K562 (cell line): ENCODE measurements around the gene CLIC1. TPM values are rescaled to one million over a fixed set of nuclear protein-coding genes. Genes with fewer than 3 reads are reported as not detected.

Source experiments
- ATAC-seq: fragments of 200-7000 bp; cut with Tn5 transposase; 3 replicates; pipeline ENCODE4 v1.9.1; 2020; ENCODE audit warnings: moderate library complexity
- BruUV-seq: library from RNA; stranded (reverse); fragments of 400-500 nt; replicated peaks from 2 replicates; lab custom pipeline; 2021; lab: Mats Ljungman, UMichigan
- CTCF ChIA-PET: fragments of 300-600 bp; formaldehyde crosslinking; extraction: SDS; loops from one replicate; lab custom pipeline; 2021; ENCODE audit warnings: low intra/inter-chr PET ratio; lab: Yijun Ruan, JAX
- POLR2A ChIA-PET: fragments of 300-600, 350-650 bp; sonication (Branson Sonifier 250); formaldehyde crosslinking; extraction: SDS; loops from one replicate; lab custom pipeline; 2021; ENCODE audit warnings: antibody characterized with exemption, inconsistent platforms; lab: Yijun Ruan, JAX
- DNase-seq, 4 experiments: peaks; one replicate each; pipeline versions ENCODE4 v3.0.0 to v3.0.0-alpha.2; 2011 to 2018; ENCODE audit warnings: low spot score in 3 of 4, mixed read lengths in 3 of 4; ENCODE audit errors: extremely low read depth in 1 of 4
- FAIRE-seq: peaks from 2 replicates; lab custom pipeline; 2011; peaks lifted over from hg19 to GRCh38; lab: Jason Lieb, UNC
- H2AFZ ChIP-seq: 2 replicates; pipeline ENCODE4 v1.6.0; 2011; ENCODE audit warnings: low read depth, low read length, control low read depth, inconsistent platforms
- H3K27ac ChIP-seq: fragments of 200-600 bp; 3 replicates; pipeline ENCODE4 v1.8.0; 2011; ENCODE audit warnings: low read depth, mild to moderate bottlenecking, control low read depth, inconsistent platforms, low read length, moderate library complexity, mixed read lengths; ENCODE audit errors: extremely low read depth
- H3K27me3 ChIP-seq, 2 experiments: fragments of 300-600 bp in 1 of 2; 2 replicates in 1 of 2; 3 replicates in 1 of 2; pipeline versions ENCODE4 v1.6.0 to v1.8.0; 2011; ENCODE audit warnings: inconsistent platforms in 2 of 2, low read length in 2 of 2, mild to moderate bottlenecking in 1 of 2, mixed read lengths in 1 of 2, moderate library complexity in 1 of 2; ENCODE audit not compliant: control insufficient read depth in 2 of 2, insufficient read depth in 2 of 2
- H3K36me3 ChIP-seq: fragments of 300-600 bp; 3 replicates; pipeline ENCODE4 v1.8.0; 2011; ENCODE audit warnings: mild to moderate bottlenecking, low read length, inconsistent platforms; ENCODE audit not compliant: control insufficient read depth, insufficient read depth
- H3K4me1 ChIP-seq, 2 experiments: fragments of 200-600 bp in 1 of 2; replicated peaks in 1 of 2; 2 replicates in 1 of 2; 3 replicates in 1 of 2; pipeline versions ENCODE4 v1.5.1 to v1.8.0; 2011; ENCODE audit warnings: inconsistent platforms in 2 of 2, low read length in 2 of 2, mild to moderate bottlenecking in 1 of 2, mixed read lengths in 1 of 2, moderate library complexity in 1 of 2; ENCODE audit not compliant: control insufficient read depth in 2 of 2, insufficient read depth in 2 of 2
- H3K4me2 ChIP-seq: 2 replicates; pipeline ENCODE4 v1.6.1; 2011; ENCODE audit warnings: low read length, control low read depth, inconsistent platforms, mixed read lengths; ENCODE audit not compliant: insufficient read depth
- H3K4me3 ChIP-seq: fragments of 200-600 bp; sonication (generic), shearing (Covaris generic); 2 replicates; pipeline ENCODE4 v1.5.1; 2016; ENCODE audit warnings: control low read depth, inconsistent platforms
- H3K79me2 ChIP-seq: fragments of 200-600 bp; 3 replicates; pipeline ENCODE4 v1.8.0; 2011; ENCODE audit warnings: low read length, inconsistent platforms; ENCODE audit not compliant: control insufficient read depth, insufficient read depth
- H3K9ac ChIP-seq, 2 experiments: 2 replicates each; pipeline versions ENCODE4 v1.6.0 to v1.6.1; 2011; ENCODE audit warnings: low read depth in 2 of 2, low read length in 2 of 2, control low read depth in 1 of 2, inconsistent platforms in 1 of 2, mild to moderate bottlenecking in 1 of 2, mixed read lengths in 1 of 2; ENCODE audit not compliant: insufficient read depth in 1 of 2
- H3K9me1 ChIP-seq: one replicate; pipeline ENCODE4 v1.6.0; 2011; ENCODE audit warnings: inconsistent platforms, mild to moderate bottlenecking, low read length, moderate library complexity; ENCODE audit not compliant: control insufficient read depth, insufficient read depth
- H3K9me3 ChIP-seq: replicated peaks from 2 replicates; pipeline ENCODE4 v1.5.1; 2011; ENCODE audit warnings: low read depth, low read length, inconsistent platforms; ENCODE audit not compliant: control insufficient read depth, insufficient read depth
- H4K20me1 ChIP-seq: replicated peaks from 2 replicates; pipeline ENCODE4 v1.6.1; 2011; ENCODE audit warnings: low read length, inconsistent platforms, mixed read lengths; ENCODE audit not compliant: control insufficient read depth, insufficient read depth
- CSDE1 ChIP-seq, 2 experiments: fragments of 450-650 bp; IDR thresholded peaks; 2 replicates each; pipeline ENCODE4 v1.6.1; 2016; ENCODE audit warnings: mild to moderate bottlenecking in 1 of 2
- GABPB1 ChIP-seq: sonication (generic); formaldehyde crosslinking; IDR thresholded peaks from 2 replicates; pipeline ENCODE4 v1.8.0; 2022; ENCODE audit warnings: mild to moderate bottlenecking, missing genetic modification reagents
- GTF2A2 ChIP-seq: IDR thresholded peaks from 2 replicates; pipeline ENCODE4 v1.6.1; 2016; ENCODE audit warnings: mild to moderate bottlenecking, missing genetic modification characterization, missing compliant biosample characterization
- GTF2F1 ChIP-seq: IDR thresholded peaks from 2 replicates; pipeline ENCODE4 v1.6.1; 2011; ENCODE audit warnings: low read depth, low read length, improper control_type of control experiment
- HDGF ChIP-seq: fragments of 450-650 bp; IDR thresholded peaks from 2 replicates; pipeline ENCODE4 v1.6.1; 2016
- IRF2 ChIP-seq: sonication (generic); formaldehyde crosslinking; IDR thresholded peaks from 2 replicates; pipeline ENCODE4 v1.8.1; 2022; ENCODE audit warnings: mild to moderate bottlenecking, missing genetic modification reagents
- LCOR ChIP-seq: sonication (generic); formaldehyde crosslinking; IDR thresholded peaks from 2 replicates; pipeline ENCODE4 v1.8.0; 2022; ENCODE audit warnings: mild to moderate bottlenecking, missing genetic modification reagents
- POLR2B ChIP-seq: fragments of 450-650 bp; IDR thresholded peaks from 2 replicates; pipeline ENCODE4 v1.6.1; 2018; ENCODE audit warnings: low read depth; ENCODE audit not compliant: partially characterized antibody
- PREB ChIP-seq: sonication (generic); formaldehyde crosslinking; IDR thresholded peaks from 2 replicates; pipeline ENCODE4 v1.8.1; 2023; ENCODE audit warnings: mild to moderate bottlenecking, missing genetic modification reagents
- SP1 ChIP-seq: sonication (generic); formaldehyde crosslinking; IDR thresholded peaks from 2 replicates; pipeline ENCODE4 v1.8.1; 2022; ENCODE audit warnings: mild to moderate bottlenecking, missing genetic modification reagents
- SP2 ChIP-seq: IDR thresholded peaks from 2 replicates; pipeline ENCODE4 v1.6.1; 2011; ENCODE audit warnings: mild to moderate bottlenecking, low read depth, low read length, moderate library complexity; ENCODE audit not compliant: poor library complexity, severe bottlenecking; ENCODE audit errors: extremely low read depth
- SUPT5H ChIP-seq: fragments of 450-650 bp; IDR thresholded peaks from 2 replicates; pipeline ENCODE4 v1.6.1; 2016
- TAF7 ChIP-seq: fragments of 450-650 bp; IDR thresholded peaks from 2 replicates; pipeline ENCODE4 v1.6.1; 2016; ENCODE audit warnings: missing genetic modification characterization, missing compliant biosample characterization
- THAP12 ChIP-seq: fragments of 250-450 bp; sonication (Bioruptor Pico); IDR thresholded peaks from 2 replicates; pipeline ENCODE4 v1.9.0; 2021; ENCODE audit warnings: mild to moderate bottlenecking, inconsistent platforms
- ZBTB1 ChIP-seq: sonication (generic); formaldehyde crosslinking; IDR thresholded peaks from 2 replicates; pipeline ENCODE4 v1.8.1; 2023; ENCODE audit warnings: missing genetic modification reagents, low read depth, mild to moderate bottlenecking, borderline replicate concordance
- ZBTB49 ChIP-seq: sonication (generic); formaldehyde crosslinking; IDR thresholded peaks from 2 replicates; pipeline ENCODE4 v1.8.0; 2022; ENCODE audit warnings: missing genetic modification reagents, mild to moderate bottlenecking, borderline replicate concordance
- ZC3H11A ChIP-seq: IDR thresholded peaks from 2 replicates; pipeline ENCODE4 v1.6.1; 2012; ENCODE audit warnings: low read depth, low read length, improper control_type of control experiment
- WGBS: fragments of 100-300 bp; shearing (Covaris generic); methylation state at CpG from one replicate; pipeline ENCODE4 v1.1.6; 2016; ENCODE audit warnings: low coverage, mixed read lengths; ENCODE audit not compliant: insufficient coverage; ENCODE audit errors: missing lambda C conversion rate; 5-methylcytosine and 5-hydroxymethylcytosine counted together
- in situ Hi-C: fragments of 300-500 bp; cut with MboI; formaldehyde crosslinking; loops from 4 replicates; pipeline ENCODE4 v1.15.0; 2018; ENCODE audit warnings: inconsistent platforms, mixed read lengths
- intact Hi-C: fragments of 100-400 bp; cut with micrococcal nuclease; formaldehyde crosslinking; loops from 2 replicates; pipeline ENCODE4 v1.14.2; 2022
- polyA plus RNA-seq, 8 experiments: library from polyadenylated mRNA; depleted of rRNA in 4 of 8; stranded (reverse) in 5 of 8; unstranded in 3 of 8; fragments of >200 nt; fragmentation: Nextera tagmentation in 2 of 8; fragmentation: Illumina TruSeq in 1 of 8; extraction: Ambion mirVana in 2 of 8; extraction: Trizol in 1 of 8; gene quantifications; 2 replicates each; pipeline versions ENCODE4 v1.2.1 to v1.2.3, GENCODE V29; 2011 to 2014; ENCODE audit warnings: inconsistent platforms in 1 of 8, missing spikeins in 1 of 8
- total RNA-seq, 7 experiments: library from RNA; depleted of rRNA in 6 of 7; stranded (reverse); fragments of >200 nt in 6 of 7; fragmentation: Illumina TruSeq in 2 of 7; extraction: Trizol in 2 of 7; gene quantifications; 2 replicates each; pipeline versions ENCODE4 v1.2.1 to v1.2.3, GENCODE V29; 2011 to 2021; ENCODE audit warnings: low replicate concordance in 1 of 7

The CLIC1 gene
- total and polyA plus RNA-seq, 9 of the 15 experiments (the other 6 are each of a cell fraction or from before 2014, with no cell fraction given), result 1,267 to 2,419 (median 1,808) TPM

- peak overlapping the region; percentile 32 to 93; a peak in 2 of 4 replicates for H3K9ac ChIP-seq
- no peak overlapping the region for H2AFZ ChIP-seq
- 73% methylated on average over 5 of the region's 5 CpGs for WGBS
- H3K27ac ChIP-seq, result peak overlapping the region; percentile 14; the same call in 1 of the 3 replicates
- ChIA-PET POLR2A (interaction anchor here (0.6 to 9.7 kb wide), 6 partner anchors 9 to 38 kb away, joined by 3 to 158 read pairs (median 11); partner anchors contain the start of genes CSNK2B, GPANK1 and MSH5), CTCF (no interaction called here)
- no TSS peak for BruUV-seq
- FAIRE-seq, result no peak
- no peaks in the 10 kb centered on the region for H3K9me3 ChIP-seq
- peaks cover 5% of the 10 kb centered on the region for H3K9me1 ChIP-seq
- H3K4me3 ChIP-seq, result no peak overlapping the region
- H3K79me2 ChIP-seq, result peaks cover 54% of the 10 kb centered on the region
- intact Hi-C loops (no loop called here), in situ Hi-C loops (no loop called here)
- H4K20me1 ChIP-seq, result no peaks in the 10 kb centered on the region; the same call in 1 of the 2 replicates
- H3K4me1 ChIP-seq, result peaks cover 15 to 22% of the 10 kb centered on the region in 2 experiments
- no peaks in the 10 kb centered on the region for H3K27me3 ChIP-seq
- H3K4me2 ChIP-seq, result peak overlapping the region; percentile 87
- DNase-seq, result no peak
- no peak for ATAC-seq
- peaks cover 54% of the 10 kb centered on the region for H3K36me3 ChIP-seq
- TF ChIP-seq GABPB1 (CRISPR knock-in tag) (0 out of 2 replicates have a peak, but pooled peaks have one; percentile 16), HDGF (peak; percentile 93), SP2 (peak; percentile 13), ZBTB49 (CRISPR knock-in tag) (0 out of 2 replicates have a peak, but pooled peaks have one; percentile 26), ZBTB1 (0 out of 2 replicates have a peak, but pooled peaks have one; percentile 46), LCOR (CRISPR knock-in tag) (no peak), THAP12 (CRISPR knock-in tag) (0 out of 2 replicates have a peak, but pooled peaks have one; percentile 17), GTF2F1 (no peak), TAF7 (tag) (0 out of 2 replicates have a peak, but pooled peaks have one; percentile 13), SUPT5H (peak; percentile 29; the same call in 1 of the 2 replicates), SP1 (no peak), CSDE1 (IDR thresholded peaks at IDR 0.05) (peak in 1 of 2 experiments; percentile 37; a peak in 1 of 4 replicates), GTF2A2 (no peak), PREB (CRISPR knock-in tag) (peak; percentile 42; the same call in 1 of the 2 replicates), POLR2B (no peak), ZC3H11A (no peak), IRF2 (CRISPR knock-in tag) (peak; percentile 60; the same call in 1 of the 2 replicates)
Observed at GRCh38 chr6:31700740-31701401, 35.5 kb downstream of the CLIC1 start.
